Stimulated activated naive CD4-positive, alpha-beta T cell treated with Interleukin-2 at 50 U/mL for 16 hours (primary cell): Measurements from ENCODE around the gene RTN4.

ENCODE experiments used
- DNase-seq: peaks from one replicate; lab custom pipeline; 2025; lab: John Stamatoyannopoulos, UW

RTN4 gene

DNA sequence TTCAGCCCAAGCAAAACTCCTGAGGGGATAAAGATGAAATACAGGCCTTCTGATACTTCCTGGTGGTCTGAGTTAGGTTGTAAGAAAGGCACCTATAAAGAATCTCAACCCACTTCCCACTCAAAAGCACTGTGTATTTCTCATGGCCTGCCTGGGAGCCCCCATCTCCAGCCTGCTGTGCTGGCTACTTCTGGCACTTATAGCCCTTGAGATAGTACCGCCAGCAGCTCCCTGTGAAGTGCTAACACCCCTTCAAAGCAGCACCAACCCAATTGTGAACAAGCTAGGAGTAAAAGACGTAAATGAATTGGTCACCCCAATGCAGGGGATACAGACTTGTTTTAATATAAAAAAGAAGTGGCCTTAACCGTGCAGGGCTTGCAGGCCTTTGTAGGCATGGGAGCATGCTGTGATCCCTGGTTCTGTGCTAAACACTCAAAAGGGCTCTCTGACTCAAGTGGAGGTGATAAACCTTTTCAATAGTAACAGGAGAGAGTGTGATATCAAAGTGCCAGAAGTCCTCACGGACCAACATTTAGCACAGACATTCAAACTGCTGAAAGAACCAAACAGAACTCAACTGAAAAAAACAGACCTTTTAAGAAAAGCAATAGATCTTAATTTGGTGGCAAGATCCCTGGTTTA, 80.8 kb downstream of the RTN4 start:
- DNase-seq = no peak

DNA sequence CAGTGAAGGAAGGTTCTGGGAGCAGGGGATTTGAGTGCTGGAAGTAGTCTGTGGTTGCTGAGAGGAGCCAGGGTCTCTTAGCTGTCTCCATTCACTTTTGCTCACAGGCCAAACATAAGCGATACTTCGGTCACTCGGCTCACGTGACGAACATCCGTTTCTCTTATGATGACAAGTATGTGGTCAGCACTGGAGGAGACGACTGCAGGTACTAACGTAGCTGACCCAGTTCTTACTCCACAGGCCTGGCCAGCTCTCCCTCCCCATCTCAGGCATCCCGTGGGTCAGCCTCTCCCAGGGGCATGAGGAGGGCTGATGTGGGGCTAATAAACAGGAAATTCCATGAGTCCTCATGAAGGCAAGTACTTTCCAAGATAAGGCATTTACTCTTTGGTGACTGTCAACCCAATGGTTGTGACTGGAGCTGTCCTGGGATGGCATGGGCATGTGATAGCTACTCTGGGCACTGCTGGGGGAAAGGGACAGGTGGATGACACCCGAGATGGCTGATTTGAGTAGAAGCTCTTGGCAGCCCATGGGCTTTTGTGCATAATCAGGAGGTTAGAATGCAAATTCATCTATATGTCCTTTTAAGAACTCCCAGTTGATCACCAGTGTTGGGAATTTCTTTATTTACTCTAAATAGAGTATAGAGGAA, 81.6 kb downstream of the RTN4 start:
- DNase-seq = no peak

DNA sequence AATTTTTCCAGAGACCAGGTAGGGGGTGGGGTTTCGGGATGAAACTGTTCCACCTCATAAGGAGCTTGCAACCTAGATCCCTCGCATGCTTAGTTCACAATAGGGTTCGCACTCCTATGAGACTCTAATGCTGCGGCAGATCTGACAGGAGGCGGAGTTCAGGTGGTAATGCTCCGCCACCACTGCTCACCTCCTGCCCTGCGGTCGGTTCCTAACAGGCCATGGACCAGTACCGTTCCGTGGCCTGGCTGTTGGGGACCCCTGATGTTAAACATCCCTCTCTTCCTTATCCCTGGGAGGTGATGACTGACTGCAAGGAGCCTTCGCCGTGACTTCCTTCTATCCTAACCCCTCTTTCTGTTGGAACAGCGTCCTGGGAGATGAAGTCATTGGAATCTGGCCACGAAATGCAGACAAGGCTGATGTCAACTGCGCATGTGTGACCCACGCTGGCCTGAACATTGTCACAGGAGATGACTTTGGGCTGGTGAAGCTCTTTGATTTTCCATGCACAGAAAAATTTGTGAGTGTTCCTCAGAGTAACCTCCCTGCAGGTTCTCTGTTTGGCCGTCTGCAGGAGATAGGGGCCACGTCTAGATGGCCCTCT, 82.4 kb downstream of the RTN4 start:
- no peak for DNase-seq

DNA sequence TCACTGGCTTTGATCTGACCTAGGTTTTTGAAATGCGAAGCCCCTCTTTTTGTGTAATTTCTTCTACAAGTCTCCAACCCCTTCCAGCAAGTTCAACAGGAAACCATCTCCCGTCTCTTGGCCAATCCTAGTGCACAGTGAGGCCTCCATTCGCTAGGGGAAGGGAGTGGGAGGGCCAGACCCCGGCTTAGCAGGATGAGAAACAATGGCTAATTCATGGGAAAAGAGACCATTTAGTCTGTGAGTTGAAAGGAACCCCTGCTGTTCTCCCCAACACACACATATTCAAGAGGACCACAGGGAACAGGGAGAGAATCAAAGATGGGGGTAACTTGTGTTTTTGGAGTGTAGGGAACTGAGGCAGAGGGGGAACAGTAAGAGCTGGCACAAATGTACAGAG, 83.0 kb downstream of the RTN4 start:
- DNase-seq = no peak

DNA sequence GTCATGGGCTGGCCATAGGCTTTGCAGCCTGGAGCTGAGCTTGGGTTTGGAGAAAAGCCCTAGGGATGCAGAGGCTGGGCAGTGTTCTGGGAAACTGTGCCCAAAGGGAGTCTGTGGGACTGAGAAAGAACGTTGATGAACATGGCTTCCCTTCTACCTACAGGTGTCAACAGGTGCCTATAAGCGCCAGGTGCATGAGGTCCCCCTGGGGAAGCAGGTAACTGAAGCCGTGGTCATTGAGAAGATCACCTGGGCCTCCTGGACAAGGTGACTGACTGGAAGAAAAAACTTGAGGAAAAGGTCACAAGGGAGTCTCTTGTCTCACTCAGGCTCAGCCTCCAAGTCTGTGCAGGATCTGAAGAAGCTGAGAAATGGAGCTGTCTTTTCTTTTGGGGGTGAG, 83.4 kb downstream of the RTN4 start:
- no peak for DNase-seq

DNA sequence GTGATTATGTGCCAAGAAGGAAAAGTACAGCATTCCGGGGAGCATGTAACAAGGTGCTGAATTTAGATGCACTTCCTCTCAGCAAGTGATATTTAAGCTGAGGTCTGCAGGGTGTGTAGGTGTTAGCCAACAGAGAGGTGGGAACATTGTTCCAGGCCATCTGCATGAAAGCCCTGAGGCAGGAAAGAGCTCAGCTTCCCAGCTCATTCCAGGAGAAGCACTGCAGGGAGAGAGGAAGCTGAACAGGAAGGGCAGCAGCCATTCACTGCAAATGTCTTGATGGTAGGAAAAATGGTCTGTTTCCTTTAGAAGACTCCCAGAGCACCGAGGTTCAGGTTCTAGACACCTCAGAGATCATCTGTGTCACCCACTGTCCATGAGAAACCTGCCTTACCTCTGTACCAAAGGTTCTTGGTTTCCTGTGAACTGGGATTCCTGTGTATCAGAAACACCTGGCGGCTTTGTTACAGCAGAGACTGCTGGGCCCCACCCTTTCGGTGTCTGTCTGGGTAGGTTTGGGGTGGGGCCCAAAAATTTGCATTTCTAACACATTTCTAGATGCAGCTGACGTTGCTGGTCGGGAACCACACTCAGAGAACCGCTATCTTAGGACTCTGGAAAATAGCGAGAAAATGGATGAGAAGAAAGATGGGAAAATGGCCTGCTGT, 84.0 kb downstream of the RTN4 start:
- DNase-seq = no peak

DNA sequence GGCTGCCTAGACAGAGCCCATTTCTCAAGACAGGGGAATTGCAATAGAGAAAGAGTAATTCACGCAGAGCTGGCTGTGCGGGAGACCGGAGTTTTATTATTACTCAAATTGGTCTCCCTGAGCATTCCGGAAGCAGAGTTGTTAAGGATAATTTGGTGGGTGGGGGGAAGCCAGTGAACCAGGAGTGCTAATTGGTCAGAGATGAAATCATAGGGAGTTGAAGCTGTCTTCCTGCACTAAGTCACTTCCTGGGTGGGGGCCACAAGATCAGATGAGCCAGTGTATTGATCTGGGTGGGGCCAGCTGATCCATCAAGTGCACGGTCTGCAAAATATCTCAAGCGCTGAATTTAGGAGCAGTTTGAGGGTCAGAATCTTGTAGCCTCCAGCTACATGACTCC, 84.8 kb downstream of the RTN4 start:
- no peak for DNase-seq

DNA sequence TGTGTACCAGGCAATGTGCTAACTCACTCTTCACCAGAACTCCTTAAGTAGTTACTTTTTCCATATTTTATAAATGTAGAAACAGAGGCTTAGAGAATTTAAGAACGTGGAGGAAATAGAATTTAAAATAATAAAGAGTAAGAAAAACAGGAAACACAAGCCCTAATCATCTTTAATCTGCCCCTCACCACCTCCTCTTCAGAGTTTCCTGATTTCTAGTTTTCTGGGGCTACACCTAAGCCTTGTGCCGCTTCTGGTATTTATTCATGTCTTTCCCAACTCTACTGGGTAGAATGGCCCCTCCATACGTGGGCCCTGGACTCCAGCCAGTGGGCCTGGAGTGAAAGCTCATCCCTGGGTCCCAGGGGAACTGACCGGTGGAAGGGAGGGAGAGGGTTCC, 85.4 kb downstream of the RTN4 start:
- no peak for DNase-seq

DNA sequence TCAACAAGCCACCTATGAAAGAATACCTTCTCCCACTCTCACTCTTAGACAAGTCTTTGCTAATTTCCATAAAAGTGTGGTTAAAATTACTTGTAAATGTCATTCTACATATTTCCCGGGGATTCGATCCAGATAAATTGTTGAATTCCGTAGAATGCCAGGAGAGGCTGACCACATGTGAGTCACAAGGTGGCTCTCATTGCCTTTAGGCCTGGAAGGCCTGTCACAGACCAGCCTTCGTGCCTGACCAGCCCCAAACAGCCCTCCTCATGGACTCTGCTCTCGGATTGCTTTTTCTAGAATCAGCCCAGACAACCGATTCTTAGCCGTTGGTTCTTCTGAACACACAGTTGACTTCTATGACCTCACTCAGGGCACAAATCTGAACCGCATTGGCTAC, 86.0 kb downstream of the RTN4 start:
- no peak for DNase-seq

DNA sequence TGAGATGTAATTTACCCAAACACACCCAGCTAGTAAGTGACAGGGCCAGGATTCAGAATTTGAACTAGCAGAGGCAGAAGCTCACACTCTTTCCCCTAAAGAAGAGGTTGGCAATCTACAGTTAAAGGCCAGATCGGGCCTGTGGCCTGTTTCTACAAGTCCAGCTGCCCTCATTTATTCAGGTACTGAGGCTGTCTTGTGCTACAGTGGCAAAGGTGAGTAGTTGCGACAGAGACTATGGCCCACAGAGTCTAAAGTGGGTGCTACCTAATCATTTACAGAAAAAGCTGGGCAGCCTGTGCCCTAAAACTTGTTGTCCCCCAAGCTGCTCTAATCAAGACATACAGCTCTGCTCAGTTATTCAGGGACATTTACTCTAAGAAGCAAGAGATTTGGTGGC, 86.8 kb downstream of the RTN4 start:
- no peak for DNase-seq

DNA sequence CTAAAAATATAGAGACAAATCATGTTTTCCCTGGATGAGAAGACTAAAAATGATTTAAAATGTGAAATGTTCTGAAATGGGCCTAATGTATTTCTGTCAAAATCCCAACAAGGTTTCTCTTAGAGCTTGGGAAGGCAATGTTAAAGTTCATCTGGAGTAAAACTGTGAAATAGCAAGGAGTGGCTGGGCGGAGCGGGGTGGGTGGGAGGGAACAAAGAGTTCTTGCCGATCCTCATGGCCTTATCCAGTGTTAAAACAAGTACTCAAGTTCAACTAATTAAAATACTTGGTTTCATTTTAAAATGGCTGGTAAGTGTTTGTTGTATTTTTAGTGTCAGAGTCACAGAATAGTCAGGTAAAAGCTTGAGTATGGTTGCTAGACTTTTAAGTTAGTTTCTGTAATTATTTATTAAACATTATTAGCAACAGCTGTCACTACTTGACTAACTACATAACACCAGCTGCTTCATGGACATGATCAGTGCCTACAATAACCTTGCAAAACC, 87.3 kb downstream of the RTN4 start:
- DNase-seq = no peak

DNA sequence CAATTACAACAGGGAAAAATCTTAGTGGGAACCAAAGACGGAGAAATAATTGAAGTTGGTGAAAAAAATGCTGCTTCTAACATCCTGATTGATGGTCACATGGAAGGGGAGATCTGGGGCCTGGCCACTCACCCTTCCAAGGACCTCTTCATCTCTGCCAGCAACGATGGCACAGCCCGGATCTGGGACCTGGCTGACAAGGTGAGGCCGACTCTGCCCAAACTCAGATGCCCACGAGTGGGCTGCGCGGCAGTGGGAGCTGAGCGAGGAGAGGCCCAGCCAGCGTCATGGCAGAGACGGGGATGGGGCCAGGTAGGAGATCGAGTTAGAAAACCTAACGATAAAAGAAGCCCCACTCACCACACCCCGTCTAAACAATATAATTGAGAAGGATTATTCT, 87.7 kb downstream of the RTN4 start:
- no peak for DNase-seq

DNA sequence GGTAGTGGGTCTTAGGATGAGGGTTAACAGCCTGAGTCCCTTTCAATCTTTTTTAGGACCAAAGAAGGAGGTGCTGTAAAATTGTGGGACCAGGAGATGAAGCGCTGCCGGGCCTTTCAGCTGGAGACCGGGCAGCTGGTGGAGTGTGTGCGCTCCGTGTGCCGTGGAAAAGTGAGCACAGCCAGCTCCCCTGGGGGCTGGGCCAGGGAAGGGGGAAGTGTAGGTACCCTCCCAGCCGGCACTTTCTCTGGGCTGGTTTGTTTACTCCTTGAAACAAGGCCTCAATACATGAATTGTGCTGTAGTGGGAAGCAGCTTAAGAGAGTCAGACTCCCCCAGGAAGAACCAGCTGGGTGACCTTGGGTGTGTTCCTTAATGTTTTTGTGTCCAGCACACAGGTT, 90.1 kb downstream of the RTN4 start:
- DNase-seq = no peak

DNA sequence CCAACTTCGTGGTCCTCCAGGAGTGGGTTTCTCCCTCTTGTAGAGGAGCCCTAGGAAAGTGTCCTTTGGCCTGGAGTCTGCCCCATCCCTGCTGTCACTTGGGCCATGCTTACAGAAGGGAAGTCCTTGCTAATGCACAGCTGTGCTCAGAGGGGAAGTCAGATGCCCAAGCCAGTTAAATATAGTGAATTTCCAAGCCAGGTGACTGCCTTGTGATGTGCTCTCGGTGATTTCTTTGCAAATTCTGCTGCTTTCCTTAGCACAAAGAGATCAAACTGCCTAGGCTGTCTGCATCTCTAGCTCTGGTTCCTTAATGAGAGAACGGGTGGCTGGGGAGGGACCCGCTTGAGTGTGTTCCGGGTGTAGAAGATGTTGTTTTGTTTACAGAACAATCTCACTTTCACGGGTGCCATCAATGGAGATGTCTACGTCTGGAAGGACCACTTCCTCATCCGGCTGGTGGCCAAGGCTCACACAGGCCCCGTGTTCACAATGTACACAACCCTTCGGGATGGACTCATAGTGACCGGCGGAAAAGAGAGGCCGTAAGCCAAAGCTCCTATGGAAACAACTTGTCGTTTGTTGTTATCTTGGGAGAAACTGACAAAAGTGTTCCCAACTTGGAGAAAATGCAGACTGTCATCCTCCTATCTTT, 91.4 kb downstream of the RTN4 start:
- DNase-seq = no peak

DNA sequence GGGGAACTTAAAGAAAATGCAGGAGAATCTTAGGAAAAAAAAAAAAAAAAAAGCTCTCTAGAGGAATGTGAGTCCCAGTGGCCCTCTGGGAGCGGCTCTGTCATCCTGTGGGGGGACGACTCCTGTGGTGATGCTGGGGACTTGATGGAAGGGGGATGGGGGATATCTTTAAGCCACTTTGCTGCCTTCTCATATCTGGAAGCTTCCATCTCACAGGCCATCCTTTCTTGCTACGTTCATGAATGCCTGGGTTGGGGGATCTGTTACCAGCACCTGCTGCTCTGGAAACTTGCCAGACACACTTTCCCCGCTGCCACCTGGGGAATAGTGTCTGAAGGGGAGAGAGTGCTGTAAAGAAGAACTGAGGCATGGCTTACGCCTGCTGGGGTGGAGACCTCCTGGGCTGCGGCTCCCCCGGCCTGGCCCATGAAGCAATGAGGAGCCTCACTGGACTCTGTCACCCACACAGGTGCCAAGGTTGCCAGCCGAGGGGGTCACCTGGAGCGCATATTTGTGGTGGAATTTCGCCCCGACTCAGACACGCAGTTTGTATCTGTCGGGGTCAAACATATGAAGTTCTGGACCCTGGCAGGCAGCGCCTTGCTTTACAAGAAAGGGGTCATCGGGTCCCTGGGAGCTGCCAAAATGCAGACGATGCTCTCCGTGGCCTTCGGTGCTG, 92.8 kb downstream of the RTN4 start:
- DNase-seq = no peak

DNA sequence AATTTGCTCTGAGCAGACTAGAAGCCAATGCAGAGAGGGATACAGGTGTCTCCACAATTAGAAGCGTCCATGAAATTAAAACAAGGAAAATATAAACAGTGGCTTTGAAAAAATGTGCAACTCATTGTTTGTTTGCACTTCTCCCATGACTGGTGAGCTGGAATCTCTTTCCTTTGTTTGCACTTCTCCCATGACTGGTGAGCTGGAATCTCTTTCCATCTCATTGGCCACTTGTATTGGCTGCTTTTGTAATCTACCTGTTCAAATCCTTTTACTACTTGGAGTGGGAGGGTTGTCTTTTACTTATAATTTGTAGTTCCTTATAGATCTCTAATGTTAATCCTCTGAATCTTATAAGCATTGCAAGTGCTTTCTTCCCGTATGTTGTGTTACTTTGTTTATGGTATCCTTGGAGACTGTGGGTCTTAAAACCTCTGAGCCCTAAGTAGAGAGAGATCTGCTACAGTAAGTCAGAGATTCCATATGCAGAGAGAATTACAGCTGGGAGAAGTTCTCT, 94.1 kb downstream of the RTN4 start:
- no peak for DNase-seq

DNA sequence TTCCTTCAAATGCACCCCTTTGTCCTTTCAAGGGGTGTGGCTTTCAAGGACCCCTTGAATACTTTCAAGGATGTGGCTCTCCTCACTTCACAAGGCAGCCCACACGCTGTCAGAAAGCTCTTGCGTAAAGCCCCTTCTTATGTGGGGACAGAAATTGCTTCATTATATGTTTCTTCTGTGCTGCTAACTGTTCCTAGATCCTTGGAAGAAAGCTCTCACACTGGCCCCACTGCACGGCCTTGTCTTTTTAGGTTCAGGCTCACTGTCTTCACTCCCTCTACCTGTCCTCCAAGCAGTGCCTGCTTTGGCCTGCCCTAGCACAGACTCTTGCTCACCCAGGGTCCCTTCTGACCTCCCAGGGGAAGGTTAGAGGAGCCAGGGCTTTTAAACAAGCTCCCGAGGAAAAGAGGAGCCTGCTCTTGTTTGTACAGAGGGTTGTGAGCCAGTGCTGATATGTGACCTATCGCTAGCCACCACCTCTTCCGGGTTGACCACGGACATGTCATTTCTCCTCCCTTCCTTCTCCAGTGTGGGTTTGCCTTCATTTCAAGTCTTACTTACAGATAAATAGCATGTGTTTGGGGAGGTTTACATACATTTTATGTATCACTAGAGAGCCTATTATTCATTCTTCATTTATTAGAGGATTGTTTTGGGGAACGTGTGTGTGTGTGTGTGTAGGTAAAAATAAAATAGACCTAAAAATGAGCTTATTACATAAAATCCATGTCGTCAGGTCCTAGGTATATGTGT, 94.7 kb downstream of the RTN4 start:
- no peak for DNase-seq

DNA sequence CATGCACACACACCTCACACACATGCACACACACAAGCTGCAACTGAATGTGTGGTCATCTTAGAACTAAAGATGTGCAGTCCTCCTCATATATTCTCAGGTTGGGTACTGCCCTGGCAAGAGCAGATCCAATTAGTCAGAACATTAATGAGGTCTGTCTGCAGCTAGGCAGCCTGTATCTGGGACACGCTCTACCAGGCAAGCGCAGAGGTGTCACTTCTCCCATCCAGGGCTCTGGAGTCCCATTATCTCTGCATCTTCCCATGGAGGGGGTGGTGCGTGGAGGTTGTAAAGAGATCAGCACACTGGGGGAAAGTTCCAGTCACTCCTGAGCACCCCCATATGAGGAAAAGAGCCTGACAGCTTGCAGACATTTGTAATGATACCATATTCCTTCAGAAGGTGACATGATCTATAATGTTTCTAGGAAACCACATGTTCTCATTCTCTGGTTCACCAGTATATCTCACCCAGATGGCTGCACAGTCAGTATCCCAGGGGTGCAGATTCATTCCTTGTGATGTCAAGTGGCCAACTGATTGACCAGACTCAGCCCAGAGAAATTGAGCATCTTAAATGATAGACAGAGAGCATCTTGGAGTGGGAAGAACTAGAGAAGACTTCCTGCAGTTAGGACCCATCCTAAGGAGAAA, 95.4 kb downstream of the RTN4 start:
- no peak for DNase-seq

DNA sequence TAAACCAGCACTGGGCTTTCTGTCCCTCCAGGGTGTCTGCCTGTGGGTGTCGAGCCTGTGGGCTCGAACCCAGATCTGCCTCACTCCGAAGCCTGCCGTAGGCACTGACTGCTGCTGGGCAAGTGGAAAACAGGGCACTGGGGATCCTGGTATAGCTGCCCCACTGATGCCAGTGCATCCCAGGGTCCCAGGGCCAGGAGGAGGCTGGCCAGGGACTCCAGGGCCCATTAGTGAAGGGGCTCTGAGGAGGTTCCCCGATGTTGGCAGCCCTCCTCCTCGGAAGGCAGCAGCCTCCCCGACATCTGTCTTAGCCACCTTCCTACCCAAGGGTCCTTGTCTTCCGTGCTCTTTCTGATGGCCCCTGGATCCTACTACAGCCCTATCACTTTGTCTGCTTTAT, 96.1 kb downstream of the RTN4 start:
- DNase-seq = no peak

DNA sequence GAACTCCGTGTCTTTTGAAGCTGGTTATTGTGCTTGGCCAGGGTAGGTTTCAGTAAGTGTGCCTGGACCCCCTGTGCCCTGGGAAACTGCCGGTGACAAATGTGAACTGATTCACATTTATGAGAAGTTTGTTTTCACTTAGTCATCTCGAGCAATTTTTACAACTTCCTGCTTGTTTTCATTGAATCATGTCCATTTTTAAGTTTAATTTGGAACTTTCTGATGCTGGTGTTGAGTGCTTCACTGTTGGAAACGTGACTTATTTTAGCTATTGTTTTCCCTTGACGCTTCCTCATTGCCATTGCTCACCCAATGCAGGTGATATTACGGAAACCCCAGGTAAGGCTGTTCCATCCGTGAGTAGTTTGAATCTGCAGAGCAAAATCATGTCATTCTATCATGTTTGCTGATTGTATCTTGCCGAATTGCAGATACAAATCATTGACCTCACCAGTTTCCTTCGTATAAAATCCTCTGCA, 97.2 kb downstream of the RTN4 start:
- no peak for DNase-seq
